ENCODE data around the gene ARFGEF2. TPM values are rescaled to one million over a fixed set of nuclear protein-coding genes. Genes with fewer than 3 reads are reported as not detected.

ARFGEF2 gene
- total and polyA plus RNA-seq, 2 donors (not counting 3 experiments of a cell fraction or from before 2014, with no cell fraction given), result 12.7 to 32.6 TPM

DNA sequence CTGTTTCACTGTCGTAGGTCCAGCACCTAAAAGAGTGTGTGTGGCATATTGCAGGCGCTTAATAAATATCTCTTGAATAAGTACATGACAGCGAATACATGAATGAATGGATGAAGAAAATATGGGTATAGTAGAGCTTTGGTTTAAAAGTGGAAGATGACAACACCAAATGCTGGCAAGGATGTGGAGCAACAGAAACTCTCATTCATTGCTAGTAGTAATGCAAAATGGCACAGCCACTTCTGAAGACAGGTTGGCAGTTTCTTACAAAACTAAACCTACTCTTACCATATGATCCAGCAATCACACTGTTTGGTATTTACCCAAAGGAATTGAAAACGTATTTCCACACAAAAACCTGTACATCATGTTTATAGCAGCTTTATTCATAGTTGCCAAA, 36.3 kb upstream of the ARFGEF2 start:
- intact Hi-C loops (cut with micrococcal nuclease), result no loop called here
- no peak overlapping the region for H3K4me3 ChIP-seq (replicated peaks in 1 of 3; ENCODE audit: insufficient read depth in 1 of 3, low read depth in 1 of 3, low read length in 3 of 3)
- H3K27me3 ChIP-seq (ENCODE audit: control insufficient read depth in 2 of 2, insufficient read depth in 2 of 2, low read length in 2 of 2), result no peaks in the 10 kb centered on the region
- no peaks in the 10 kb centered on the region for H3K79me2 ChIP-seq (ENCODE audit: control insufficient read depth, insufficient read depth, low read length)
- H3K4me2 ChIP-seq (ENCODE audit: insufficient read depth, low read length), result no peak overlapping the region
- DNase-seq (ENCODE audit: low read depth, low spot score), result no peak
- CTCF ChIA-PET, result no interaction called here
- H3K9me3 ChIP-seq (replicated peaks; ENCODE audit: control insufficient read depth, insufficient read depth, low read length), result no peaks in the 10 kb centered on the region
- POLR2A ChIA-PET, result no interaction called here
- peaks cover 1% of the 10 kb centered on the region for H3K4me1 ChIP-seq (ENCODE audit: control insufficient read depth, extremely low read depth, insufficient read depth, low read length)
- dilution Hi-C loops (cut with MboI; ENCODE audit: extremely low pct_ligation_motif_present, low sequenced_read_pairs), result no loop called here
- TF ChIP-seq POLR2AphosphoS5 (IDR thresholded peaks at IDR 0.05; ENCODE audit: insufficient read depth, low read depth, low read length) (no peak), JUN (IDR thresholded peaks at IDR 0.05; ENCODE audit: borderline replicate concordance, insufficient read depth, insufficient read length, low read depth) (no peak), MYC (IDR thresholded peaks at IDR 0.05; ENCODE audit: low read depth, low read length) (no peak)
- TF ChIP-seq, protein P1, sequence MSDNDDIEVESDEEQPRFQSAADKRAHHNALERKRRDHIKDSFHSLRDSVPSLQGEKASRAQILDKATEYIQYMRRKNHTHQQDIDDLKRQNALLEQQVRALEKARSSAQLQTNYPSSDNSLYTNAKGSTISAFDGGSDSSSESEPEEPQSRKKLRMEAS (IDR thresholded peaks at IDR 0.05; ENCODE audit: insufficient read depth, insufficient read length), result no peak
- H3K36me3 ChIP-seq (ENCODE audit: control insufficient read depth in 2 of 2, extremely low read depth in 1 of 2, insufficient read depth in 2 of 2, low read length in 2 of 2), result no peaks in the 10 kb centered on the region
- no peak overlapping the region for H3K27ac ChIP-seq (ENCODE audit: insufficient read depth, low read depth, low read length)
- no peaks in the 10 kb centered on the region for H4K20me1 ChIP-seq (replicated peaks; ENCODE audit: control insufficient read depth, extremely low read depth, insufficient read depth, low read length)
- BruUV-seq (replicated peaks), result no TSS peak
- no peak for FAIRE-seq
- no peaks in the 10 kb centered on the region for H3K9me1 ChIP-seq (replicated peaks; ENCODE audit: control insufficient read depth, extremely low read depth, insufficient read depth, low read length)
- no peak overlapping the region for H3K9ac ChIP-seq (replicated peaks; ENCODE audit: extremely low read depth, insufficient read depth, low read length)
- no peak overlapping the region for H2AFZ ChIP-seq (ENCODE audit: low read depth, low read length)

- DNase-seq (ENCODE audit: low read depth, low spot score), result no peak
- CTCF ChIA-PET, result interaction anchor here (1.1 kb wide), 1 partner anchor 11 kb away, joined by 3 read pairs; no protein-coding TSS in a partner anchor
These were observed 35.3 kb upstream of the ARFGEF2 start for GRCh38 chr20:48886194-48886593.

More at GRCh38 chr20:48886194-48886593, 35.3 kb upstream of the ARFGEF2 start:
- no peak for FAIRE-seq
- H3K27ac ChIP-seq (ENCODE audit: insufficient read depth, low read depth, low read length), result no peak overlapping the region
- no TSS peak for BruUV-seq (replicated peaks)
- dilution Hi-C loops (cut with MboI; ENCODE audit: extremely low pct_ligation_motif_present, low sequenced_read_pairs) (no loop called here), intact Hi-C loops (cut with micrococcal nuclease) (no loop called here)
- no peaks in the 10 kb centered on the region for H3K79me2 ChIP-seq (ENCODE audit: control insufficient read depth, insufficient read depth, low read length)
- TF ChIP-seq GATA2 (IDR thresholded peaks at IDR 0.05; ENCODE audit: insufficient read depth, insufficient read length, low read depth, low read length), result no peak
- no peak for TF ChIP-seq EZH2 (IDR thresholded peaks at IDR 0.05; ENCODE audit: borderline replicate concordance, low read depth, low read length, severe bottlenecking)
- no peak for TF ChIP-seq FOS (IDR thresholded peaks at IDR 0.05; ENCODE audit: borderline replicate concordance, insufficient read depth, low read length)
- TF ChIP-seq CTCF (IDR thresholded peaks at IDR 0.05; ENCODE audit: extremely low read depth in 1 of 2, insufficient read depth in 1 of 2, low read depth in 1 of 2, low read length in 2 of 2), result no peak
- TF ChIP-seq POLR2A (IDR thresholded peaks at IDR 0.05; ENCODE audit: low read depth, low read length), result no peak
- TF ChIP-seq, protein P1 (IDR thresholded peaks at IDR 0.05; ENCODE audit: insufficient read depth, insufficient read length), result no peak
- no peak for TF ChIP-seq JUN (IDR thresholded peaks at IDR 0.05; ENCODE audit: borderline replicate concordance, insufficient read depth, insufficient read length, low read depth)
- TF ChIP-seq MYC (IDR thresholded peaks at IDR 0.05; ENCODE audit: low read depth, low read length), result no peak
- no peak for TF ChIP-seq POLR2AphosphoS5 (IDR thresholded peaks at IDR 0.05; ENCODE audit: insufficient read depth, low read depth, low read length)
- H3K9me1 ChIP-seq (replicated peaks; ENCODE audit: control insufficient read depth, extremely low read depth, insufficient read depth, low read length), result no peaks in the 10 kb centered on the region
- H3K4me1 ChIP-seq (ENCODE audit: control insufficient read depth, extremely low read depth, insufficient read depth, low read length), result no peaks in the 10 kb centered on the region
- H3K4me3 ChIP-seq (replicated peaks in 1 of 3; ENCODE audit: insufficient read depth in 1 of 3, low read depth in 1 of 3, low read length in 3 of 3), result no peak overlapping the region
- H3K4me2 ChIP-seq (ENCODE audit: insufficient read depth, low read length), result no peak overlapping the region
- no peaks in the 10 kb centered on the region for H4K20me1 ChIP-seq (replicated peaks; ENCODE audit: control insufficient read depth, extremely low read depth, insufficient read depth, low read length)
- no peaks in the 10 kb centered on the region for H3K27me3 ChIP-seq (ENCODE audit: control insufficient read depth in 2 of 2, insufficient read depth in 2 of 2, low read length in 2 of 2)
- no peak overlapping the region for H2AFZ ChIP-seq (ENCODE audit: low read depth, low read length)
- no peaks in the 10 kb centered on the region for H3K36me3 ChIP-seq (ENCODE audit: control insufficient read depth in 2 of 2, extremely low read depth in 1 of 2, insufficient read depth in 2 of 2, low read length in 2 of 2)
- POLR2A ChIA-PET, result no interaction called here
- no peak overlapping the region for H3K9ac ChIP-seq (replicated peaks; ENCODE audit: extremely low read depth, insufficient read depth, low read length)
- H3K9me3 ChIP-seq (replicated peaks; ENCODE audit: control insufficient read depth, insufficient read depth, low read length), result no peaks in the 10 kb centered on the region
